NOMO-1 (cell line): Measurements from ENCODE around the gene SH3RF1.

ENCODE experiments used
- DNase-seq, 2 experiments: peaks; one replicate each; lab custom pipeline; 2025; ENCODE audit not compliant: unreplicated experiment in 2 of 2; lab: John Stamatoyannopoulos, UW

Gene SH3RF1

GRCh38 chr4:169048868-169049414 is 221.8 kb downstream of the SH3RF1 start:
- no peak for DNase-seq

- no peak for DNase-seq
These were observed 222.8 kb downstream of the SH3RF1 start for GRCh38 chr4:169047956-169048355.

- no peak for DNase-seq
These were observed 224.7 kb downstream of the SH3RF1 start for GRCh38 chr4:169045862-169046584.

- no peak for DNase-seq
These were observed 225.9 kb downstream of the SH3RF1 start for GRCh38 chr4:169044714-169045447.
